ENCODE data around the gene CDK14.

DNA sequence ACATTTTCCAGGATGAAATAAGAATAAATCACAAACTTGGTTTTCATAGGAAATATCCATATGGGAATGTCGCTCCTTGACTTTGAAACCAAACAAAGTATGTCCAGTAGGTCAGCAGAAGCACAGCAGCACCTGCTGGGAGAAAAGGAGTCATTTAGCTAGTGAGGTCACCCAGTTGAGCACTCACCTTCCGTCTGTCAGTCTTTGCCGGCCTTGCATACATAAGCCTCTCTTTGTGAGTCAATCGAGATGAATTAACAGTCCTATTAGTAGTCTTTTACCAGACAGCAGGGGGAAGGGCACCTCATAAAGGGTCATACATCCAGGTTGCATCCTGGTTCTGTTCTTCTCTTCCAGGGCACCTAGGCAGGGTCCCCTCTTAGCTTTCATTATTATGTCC is 435.6 kb downstream of the CDK14 start:
- TF ChIP-seq EP300 (conservative IDR thresholded peaks at IDR 0.05; ENCODE audit: poor library complexity, severe bottlenecking) (no peak), RAD21 (conservative IDR thresholded peaks at IDR 0.05) (no peak), POLR2AphosphoS5 (IDR thresholded peaks at IDR 0.05) (no peak), EZH2 (IDR thresholded peaks at IDR 0.05; ENCODE audit: borderline replicate concordance, insufficient read depth, low read length, poor library complexity, severe bottlenecking) (no peak), SMC3 (conservative IDR thresholded peaks at IDR 0.05; ENCODE audit: poor library complexity) (no peak), MXI1 (conservative IDR thresholded peaks at IDR 0.05; ENCODE audit: poor library complexity, severe bottlenecking) (no peak), TAF1 (IDR thresholded peaks at IDR 0.05; ENCODE audit: low read depth) (no peak)
- TF ChIP-seq, protein P1, sequence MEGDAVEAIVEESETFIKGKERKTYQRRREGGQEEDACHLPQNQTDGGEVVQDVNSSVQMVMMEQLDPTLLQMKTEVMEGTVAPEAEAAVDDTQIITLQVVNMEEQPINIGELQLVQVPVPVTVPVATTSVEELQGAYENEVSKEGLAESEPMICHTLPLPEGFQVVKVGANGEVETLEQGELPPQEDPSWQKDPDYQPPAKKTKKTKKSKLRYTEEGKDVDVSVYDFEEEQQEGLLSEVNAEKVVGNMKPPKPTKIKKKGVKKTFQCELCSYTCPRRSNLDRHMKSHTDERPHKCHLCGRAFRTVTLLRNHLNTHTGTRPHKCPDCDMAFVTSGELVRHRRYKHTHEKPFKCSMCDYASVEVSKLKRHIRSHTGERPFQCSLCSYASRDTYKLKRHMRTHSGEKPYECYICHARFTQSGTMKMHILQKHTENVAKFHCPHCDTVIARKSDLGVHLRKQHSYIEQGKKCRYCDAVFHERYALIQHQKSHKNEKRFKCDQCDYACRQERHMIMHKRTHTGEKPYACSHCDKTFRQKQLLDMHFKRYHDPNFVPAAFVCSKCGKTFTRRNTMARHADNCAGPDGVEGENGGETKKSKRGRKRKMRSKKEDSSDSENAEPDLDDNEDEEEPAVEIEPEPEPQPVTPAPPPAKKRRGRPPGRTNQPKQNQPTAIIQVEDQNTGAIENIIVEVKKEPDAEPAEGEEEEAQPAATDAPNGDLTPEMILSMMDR (IDR thresholded peaks at IDR 0.05; ENCODE audit: poor library complexity, severe bottlenecking) = no peak
- TF ChIP-seq, protein P2, sequence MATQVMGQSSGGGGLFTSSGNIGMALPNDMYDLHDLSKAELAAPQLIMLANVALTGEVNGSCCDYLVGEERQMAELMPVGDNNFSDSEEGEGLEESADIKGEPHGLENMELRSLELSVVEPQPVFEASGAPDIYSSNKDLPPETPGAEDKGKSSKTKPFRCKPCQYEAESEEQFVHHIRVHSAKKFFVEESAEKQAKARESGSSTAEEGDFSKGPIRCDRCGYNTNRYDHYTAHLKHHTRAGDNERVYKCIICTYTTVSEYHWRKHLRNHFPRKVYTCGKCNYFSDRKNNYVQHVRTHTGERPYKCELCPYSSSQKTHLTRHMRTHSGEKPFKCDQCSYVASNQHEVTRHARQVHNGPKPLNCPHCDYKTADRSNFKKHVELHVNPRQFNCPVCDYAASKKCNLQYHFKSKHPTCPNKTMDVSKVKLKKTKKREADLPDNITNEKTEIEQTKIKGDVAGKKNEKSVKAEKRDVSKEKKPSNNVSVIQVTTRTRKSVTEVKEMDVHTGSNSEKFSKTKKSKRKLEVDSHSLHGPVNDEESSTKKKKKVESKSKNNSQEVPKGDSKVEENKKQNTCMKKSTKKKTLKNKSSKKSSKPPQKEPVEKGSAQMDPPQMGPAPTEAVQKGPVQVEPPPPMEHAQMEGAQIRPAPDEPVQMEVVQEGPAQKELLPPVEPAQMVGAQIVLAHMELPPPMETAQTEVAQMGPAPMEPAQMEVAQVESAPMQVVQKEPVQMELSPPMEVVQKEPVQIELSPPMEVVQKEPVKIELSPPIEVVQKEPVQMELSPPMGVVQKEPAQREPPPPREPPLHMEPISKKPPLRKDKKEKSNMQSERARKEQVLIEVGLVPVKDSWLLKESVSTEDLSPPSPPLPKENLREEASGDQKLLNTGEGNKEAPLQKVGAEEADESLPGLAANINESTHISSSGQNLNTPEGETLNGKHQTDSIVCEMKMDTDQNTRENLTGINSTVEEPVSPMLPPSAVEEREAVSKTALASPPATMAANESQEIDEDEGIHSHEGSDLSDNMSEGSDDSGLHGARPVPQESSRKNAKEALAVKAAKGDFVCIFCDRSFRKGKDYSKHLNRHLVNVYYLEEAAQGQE (IDR thresholded peaks at IDR 0.05; ENCODE audit: borderline replicate concordance) = no peak
